NCI-H146 treated with DMSO at 0.1 percent for 48 hours (cell line): Measurements from ENCODE around the gene C6orf62.
"Not testable (repeated sequence)": the region's sequence is repeated elsewhere in the genome, so short reads cannot be mapped to it uniquely, and the experiment has no call there.

Source experiments
- DNase-seq: peaks from one replicate; lab custom pipeline; 2025; ENCODE audit not compliant: unreplicated experiment; lab: John Stamatoyannopoulos, UW

The C6orf62 gene

DNA sequence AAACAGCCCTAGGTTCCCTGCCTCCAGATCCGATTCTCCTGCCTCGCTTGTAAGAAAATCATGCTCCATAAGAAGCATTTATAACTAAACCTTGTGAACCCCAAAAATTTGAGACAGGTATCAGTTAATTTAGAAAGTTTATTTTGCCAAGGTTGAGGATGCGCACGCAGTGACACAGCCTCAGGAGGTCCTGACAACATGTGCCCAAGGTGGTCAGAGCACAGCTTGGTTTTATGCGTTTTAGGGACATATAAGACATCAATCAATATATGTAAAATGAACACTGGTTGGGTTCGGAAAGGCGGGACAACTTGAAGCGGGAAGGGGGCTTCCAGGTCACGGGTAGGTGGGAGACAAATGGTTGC lies 50.0 kb downstream of the C6orf62 start:
- no peak for DNase-seq

DNA sequence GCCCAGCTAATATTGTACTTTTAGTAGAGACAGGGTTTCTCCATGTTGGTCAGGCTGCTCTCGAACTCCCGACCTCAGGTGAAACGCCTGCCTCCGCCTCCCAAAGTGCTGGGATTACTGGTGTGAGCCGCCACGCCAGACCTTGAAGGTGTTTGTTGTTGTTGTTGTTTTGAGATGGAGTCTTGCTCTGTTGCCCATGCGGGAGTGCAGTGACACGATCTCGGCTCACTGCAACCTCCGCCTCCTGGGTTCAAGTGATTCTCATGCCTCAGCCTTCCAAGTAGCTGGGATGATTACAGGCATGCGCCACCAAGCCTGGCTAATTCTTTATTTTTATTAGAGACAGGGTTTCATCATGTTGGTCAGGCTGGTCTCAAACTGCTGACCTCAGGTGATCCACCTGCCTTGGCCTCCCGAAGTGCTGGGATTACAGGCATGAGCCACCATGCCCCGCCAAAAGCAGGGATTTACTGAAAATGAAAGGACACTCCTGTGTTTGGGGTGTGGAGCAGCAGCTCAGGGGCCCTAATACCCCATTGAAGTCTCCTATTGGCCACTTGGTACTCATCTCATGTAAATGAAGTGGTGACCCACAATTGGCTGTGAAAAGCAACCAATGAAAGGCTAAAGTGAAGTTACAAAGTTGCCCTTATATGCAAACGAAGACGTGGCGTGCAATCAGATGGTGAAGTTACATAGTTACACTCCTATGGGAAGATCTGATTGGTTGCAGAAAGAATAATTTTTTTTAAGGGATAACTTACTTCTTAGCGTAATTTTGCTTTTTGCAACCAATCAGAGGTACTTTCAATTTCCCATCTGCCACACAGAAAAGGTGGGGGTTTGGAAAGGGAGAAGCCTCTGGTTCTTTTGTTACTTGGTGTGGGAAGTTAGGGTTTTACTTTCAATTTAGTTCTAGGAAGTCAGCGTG lies 50.6 kb downstream of the C6orf62 start:
- DNase-seq = not testable (repeated sequence)

DNA sequence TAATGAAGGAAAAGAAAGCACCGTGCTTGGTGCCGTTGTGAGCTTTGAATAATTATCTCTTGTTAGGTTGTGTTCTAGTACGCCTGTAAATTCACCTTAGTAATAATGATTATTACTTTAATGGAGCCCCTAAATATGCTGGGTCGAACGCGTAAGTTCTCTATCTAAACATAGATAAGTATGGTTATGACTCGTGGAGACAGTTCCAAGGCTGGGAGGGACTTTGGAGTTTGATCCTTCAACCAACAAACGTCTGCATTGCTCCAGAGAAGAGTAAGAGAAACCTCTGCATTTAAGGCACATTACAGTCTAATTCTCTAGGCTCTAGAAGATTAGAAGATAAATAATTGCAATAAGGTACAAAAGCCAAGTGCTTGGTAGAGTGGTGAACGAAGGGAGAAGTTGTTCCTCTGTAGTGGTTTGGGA lies 51.6 kb downstream of the C6orf62 start:
- no peak for DNase-seq

DNA sequence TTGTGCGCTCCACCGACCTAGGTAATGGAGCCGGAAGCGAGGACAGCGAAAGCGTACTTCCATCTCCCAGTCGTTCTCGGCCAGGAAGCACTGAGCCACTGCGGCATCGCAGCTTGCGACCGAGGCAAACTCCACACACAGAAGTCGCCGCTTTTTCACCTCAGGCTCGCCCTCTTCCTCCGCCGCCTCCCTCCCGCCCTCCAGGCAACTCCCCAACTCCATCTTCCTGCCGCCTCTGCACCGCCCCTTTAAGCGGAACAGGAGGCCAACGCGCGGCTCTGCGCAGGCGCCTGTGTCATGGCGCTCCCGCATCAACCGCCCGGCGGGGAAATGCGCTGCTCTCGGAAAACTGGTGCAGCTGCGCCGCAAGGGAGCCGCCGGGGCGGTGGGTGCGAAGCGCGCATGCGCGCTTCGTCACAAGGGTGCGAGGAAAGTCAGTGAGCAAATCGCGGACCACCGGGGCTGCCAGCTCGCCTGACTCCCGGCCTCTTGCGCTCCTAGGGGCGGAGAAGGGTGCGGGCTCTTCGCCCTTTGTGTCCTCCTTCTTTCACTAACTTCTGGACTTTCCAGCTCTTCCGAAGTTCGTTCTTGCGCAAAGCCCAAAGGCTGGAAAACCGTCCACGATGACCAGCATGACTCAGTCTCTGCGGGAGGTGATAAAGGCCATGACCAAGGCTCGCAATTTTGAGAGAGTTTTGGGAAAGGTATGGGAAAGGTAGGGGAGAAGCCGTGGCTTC lies 52.1 kb downstream of the C6orf62 start, which contains the start of the genes ACOT13 and TDP2:
ACOT13 (plus strand) TSS at position 437 of the 737 bp plus-strand sequence; CDS start at position 624, 187 bp downstream.
TDP2 (minus strand) TSS at position 259 of the 737 bp plus-strand sequence; CDS start at position 222, 37 bp downstream.
- DNase-seq = peak; percentile 94

DNA sequence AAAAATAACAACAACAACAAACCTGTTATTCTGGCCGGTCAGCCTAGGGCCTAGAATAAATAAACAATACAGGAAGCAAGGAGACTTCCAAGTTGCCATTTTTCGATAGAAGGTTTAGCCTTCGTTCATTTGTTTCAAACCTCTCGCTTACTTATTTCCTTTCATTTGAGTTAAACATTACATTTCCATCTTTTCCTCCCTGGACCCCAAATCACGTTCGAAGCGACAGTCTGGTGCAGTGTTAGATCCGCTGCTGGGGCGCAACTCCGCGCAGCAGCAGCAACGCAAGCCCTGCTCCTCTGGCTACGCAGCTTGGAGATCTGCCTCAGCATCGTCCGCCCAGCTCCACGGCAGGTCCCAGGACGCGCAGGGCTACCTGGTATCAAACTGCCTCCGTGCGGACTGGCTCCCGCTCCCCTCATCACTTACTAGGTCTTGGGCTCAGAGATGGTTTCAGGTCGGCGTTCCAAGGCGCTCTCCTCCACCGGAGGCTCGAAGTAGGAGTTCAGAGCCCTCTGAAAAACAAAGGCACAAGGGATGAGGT lies 52.8 kb downstream of the C6orf62 start:
- DNase-seq = peak; percentile 57

DNA sequence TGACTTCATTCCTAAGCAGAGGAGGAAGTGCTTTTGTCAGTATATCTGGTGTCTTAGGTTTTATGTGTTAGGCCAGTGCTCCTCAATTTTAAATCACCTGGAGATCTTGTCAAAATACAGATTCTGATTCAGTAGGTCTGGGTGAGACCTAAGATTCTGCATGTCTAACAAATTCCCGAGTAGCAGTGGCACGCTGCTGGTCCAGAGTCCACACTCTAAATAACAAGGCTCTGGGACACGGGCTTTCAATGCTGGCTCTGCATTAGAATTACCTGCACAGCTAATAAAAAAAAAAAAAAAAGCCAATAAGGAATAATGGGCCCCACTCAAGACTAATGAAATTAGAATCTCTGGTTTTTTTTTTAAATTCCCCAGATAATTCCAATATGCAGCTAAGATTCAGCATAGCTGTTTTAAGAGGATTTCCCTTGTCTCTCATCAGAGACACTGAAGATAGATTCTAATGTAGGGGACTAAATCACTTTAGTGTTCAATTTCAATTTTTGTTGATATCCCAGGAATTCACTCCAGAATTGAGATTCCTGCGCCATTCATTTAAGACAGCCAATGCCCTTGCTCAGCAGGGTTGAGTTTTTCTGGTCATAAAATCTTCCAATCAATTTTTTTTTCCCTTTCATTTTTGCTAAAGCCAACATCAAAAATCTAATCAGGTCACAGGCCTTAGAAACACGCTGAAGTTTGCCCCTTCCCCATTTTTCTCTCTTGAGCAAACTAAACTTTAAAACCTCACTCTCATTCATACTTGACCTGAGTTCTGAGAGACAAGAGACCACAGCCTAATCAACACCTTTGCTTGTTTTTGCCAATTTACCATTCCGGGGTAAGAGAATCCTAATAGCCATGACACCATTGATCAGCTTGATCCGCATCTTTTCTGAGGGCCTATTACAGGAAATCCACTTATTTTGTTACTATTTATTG lies 54.6 kb downstream of the C6orf62 start:
- DNase-seq = no peak

DNA sequence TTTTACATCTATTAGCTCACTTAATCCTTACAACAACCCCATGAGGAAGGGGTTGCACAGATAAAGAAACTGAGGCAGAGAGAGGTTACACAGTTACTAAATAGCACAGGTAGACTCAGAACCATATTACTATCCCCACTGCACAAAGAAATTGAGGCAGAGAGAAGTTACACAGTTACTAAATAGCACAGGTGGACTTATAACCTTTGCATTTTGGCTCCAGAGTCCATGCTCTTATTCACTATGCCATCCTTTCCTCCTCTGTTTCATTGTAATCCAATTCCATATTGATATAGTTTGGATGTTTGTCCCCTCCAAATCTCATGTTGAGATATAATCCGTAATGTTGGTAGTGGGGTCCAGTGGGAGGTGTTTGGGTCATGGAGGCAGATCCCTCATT lies 55.8 kb downstream of the C6orf62 start:
- no peak for DNase-seq

DNA sequence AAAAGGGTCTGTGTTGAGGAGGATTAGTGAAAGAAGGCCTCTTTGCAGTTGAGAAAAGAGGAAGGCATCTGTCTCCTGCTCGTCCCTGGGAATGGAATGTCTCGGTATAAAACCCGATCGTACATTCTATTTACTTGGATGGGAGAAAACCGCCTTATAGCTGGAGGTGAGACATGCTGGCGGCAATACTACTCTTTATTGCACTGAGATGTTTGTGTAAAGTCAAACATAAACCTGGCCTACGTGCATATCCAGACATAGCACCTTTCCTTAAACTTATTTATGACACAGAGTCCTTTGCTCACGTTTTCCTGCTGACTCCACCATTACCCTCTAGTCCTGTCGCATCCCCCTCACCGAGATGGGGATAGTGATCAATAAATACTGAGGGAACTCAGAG lies 56.7 kb downstream of the C6orf62 start:
- DNase-seq = no peak

DNA sequence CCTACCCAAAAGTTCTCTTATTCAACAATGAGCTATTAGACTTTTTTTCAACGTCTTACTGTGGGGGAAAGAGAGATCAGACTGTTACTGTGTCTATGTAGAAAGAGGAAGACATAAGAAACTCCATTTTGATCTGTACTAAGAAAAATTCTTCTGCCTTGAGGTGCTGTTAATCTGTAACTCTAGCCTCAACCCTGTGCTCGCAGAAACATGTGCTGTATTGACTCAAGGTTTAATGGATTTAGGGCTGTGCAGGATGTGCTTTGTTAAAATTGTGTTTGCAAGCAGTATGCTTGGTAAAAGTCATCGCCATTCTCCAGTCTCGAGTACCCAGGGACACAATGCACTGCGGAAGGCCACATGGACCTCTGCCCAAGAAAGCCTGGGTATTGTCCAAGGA lies 57.2 kb downstream of the C6orf62 start:
- DNase-seq = not testable (repeated sequence)

DNA sequence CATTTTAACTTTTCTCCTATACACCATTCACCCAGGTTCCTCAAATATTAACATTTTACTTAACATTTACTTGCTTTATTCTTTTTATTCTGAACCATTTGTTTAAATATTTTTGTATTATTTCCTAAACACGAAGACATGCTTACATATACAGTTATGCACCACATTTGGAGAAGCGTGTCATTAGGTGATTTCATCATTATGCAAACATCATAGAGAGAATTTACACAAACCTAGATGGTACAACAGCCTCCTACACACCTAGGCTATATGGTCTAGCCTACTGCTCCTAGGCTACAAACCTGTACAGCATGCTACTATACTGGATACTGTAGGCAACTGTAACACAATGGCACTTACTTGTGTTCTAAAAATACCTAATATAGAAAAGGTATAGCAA lies 58.8 kb downstream of the C6orf62 start:
- DNase-seq = no peak

DNA sequence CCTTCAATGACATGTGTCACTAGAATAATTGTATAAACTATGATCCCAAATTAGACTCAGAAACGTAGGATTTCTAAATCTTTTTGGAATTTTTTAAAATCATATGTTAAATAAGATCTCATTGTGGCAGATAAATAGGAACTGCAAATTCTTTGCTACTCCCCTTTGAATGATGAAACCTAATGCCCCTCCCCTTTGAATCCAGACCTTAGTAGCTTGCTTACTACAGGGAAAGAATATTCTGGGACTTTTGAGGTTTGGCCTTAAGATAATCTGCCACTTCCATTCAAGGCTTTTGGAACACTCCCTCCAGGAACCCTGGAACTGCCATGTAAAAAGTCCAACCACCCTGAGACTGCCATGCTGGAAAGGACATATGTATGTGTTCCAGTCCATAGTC lies 59.4 kb downstream of the C6orf62 start:
- DNase-seq = no peak

DNA sequence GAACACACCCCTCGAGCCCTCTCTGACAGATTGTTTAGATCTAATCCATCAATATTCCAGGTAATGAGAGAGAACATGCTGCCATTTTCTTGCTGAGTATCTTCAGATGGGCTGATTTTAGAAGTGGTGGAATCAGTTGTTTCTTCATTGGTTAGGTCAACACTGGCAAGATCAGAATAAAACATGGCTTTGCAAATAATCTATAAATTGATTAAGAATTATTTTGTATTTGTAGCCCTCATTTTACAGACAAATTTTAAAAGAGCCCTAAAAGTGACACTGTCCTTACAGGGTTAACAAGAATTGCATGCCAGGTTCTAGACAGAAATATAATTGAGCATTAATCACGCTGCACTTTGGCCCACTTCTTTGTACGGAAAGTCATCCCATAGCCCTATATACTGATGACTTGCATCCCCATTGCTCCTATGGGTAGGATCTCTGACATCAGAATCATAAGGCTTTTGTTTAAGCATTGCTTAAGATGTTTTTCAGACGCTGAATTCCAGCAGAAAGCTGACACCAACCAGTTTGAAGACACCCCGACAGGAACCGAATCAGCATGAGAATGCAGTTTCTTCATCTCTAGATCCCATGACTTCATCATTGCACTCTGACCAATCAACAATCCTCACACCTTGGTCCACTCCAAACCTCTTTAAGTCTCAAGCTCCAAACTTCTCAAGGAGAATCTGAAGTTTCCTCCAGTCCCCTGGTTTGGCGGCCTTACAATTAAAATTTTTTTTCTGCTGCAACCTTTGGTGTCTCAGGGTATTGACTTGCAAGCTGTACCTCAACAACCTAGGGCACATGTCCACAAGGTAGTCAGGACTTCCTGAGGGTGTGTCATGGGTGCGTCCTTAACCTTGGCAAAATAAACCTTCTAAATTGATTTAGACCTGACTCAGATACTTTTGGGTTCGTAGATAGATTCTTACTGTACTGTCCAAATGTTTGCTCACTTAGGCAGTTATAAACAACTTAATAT lies 60.1 kb downstream of the C6orf62 start:
- DNase-seq = no peak

DNA sequence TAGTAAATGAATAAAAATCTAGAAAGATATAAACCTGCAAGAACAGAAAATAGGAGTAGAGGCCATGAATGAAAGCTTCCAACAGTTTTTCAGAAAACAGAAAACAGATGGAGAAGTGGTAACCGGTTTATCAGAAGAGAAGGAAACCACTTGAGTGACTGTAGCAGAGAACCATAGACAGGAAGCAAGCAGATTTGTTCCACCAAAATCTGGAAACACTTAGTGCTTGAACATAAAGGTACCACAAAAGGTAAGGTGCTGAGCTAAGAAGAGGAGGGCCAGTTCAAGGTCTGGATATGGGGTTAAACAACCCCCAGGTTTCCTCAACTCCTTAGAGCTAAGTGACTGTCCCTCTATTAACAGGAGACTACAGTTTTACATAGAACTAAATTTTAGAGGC lies 63.7 kb downstream of the C6orf62 start:
- no peak for DNase-seq
